ENCODE data around the gene GPR84. TPM values are rescaled to one million over a fixed set of nuclear protein-coding genes. Genes with fewer than 3 reads are reported as not detected.

Gene GPR84
- total and polyA plus RNA-seq, 9 of the 15 experiments (the other 6 are each of a cell fraction or from before 2014, with no cell fraction given), result 0.07 to 0.18 (median 0.11) TPM; not detected in 5

DNA sequence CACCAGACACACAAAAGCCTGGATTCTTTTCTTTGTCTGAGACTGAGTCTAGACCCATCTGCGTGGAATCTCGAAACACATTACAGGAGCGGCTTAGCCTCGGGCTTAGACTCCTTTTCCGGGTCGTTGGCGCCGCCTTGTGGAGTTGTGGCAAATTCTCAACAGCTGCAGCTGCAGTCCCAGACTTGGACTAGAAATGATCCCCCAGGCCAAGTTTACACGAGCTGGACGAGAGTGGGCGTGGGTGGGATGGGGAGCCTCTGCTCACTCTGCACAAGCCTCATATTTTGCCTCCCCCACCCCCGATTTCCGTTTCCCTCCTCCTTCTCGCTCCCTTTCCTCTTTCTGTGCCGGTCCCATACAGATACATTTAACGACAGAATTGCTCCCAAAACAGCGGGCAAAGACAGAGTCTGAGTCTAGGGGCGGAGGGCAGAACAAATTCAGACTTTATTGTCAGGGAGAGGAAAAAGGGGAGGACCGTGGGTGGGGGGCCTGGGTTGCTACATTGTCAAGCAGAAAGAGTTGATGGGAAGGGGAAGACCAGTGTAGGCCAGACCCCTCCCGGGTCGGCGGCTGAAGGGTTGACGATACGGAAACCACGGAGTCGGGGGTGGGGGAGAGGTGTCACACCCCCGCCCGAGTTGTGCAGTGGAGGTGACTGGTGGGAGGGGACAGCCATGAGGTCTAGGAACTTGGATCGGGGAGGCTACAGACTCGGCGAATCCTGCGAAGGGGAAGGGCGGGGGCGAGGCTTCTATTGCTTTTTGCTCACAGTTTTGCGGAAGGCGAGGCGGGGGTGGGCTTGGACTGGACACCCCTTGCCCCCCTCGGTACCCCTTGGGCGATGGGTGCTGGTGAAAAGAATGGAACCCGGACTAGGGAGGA is 4.7 kb upstream of the GPR84 start (continued):
- TF ChIP-seq RBM17 (IDR thresholded peaks at IDR 0.05; ENCODE audit: borderline replicate concordance, low read depth, low read length) (no peak), SOX6 (IDR thresholded peaks at IDR 0.05) (no peak), ZC3H11A (IDR thresholded peaks at IDR 0.05; ENCODE audit: low read depth, low read length) (no peak; the same call in 1 of the 2 replicates), DACH1 (IDR thresholded peaks at IDR 0.05; ENCODE audit: partially characterized antibody) (peak; percentile 31), CREBBP (IDR thresholded peaks at IDR 0.05; ENCODE audit: low read depth, low read length) (no peak), HDAC8 (tag; IDR thresholded peaks at IDR 0.05) (no peak), TBP (optimal IDR thresholded peaks at IDR 0.05; ENCODE audit: low read depth, low read length) (no peak), ZBTB7A (IDR thresholded peaks at IDR 0.05; ENCODE audit: borderline replicate concordance, control insufficient read depth, low read depth, low read length) (peak; percentile 83), STAT5B (CRISPR knock-in tag; IDR thresholded peaks at IDR 0.05) (no peak), THAP12 (CRISPR knock-in tag; IDR thresholded peaks at IDR 0.05) (no peak), HNRNPL (IDR thresholded peaks at IDR 0.05; ENCODE audit: low read depth, low read length) (no peak), HDAC1 (IDR thresholded peaks at IDR 0.05) (peak in 1 of 2 experiments; percentile 82; a peak in 2 of 4 replicates), PCBP2 (IDR thresholded peaks at IDR 0.05; ENCODE audit: low read depth, low read length, poor library complexity, severe bottlenecking) (no peak), HEY1 (CRISPR knock-in tag; IDR thresholded peaks at IDR 0.05; ENCODE audit: borderline replicate concordance) (no peak), USF1 (CRISPR knock-in tag; IDR thresholded peaks at IDR 0.05) (no peak), SP2 (IDR thresholded peaks at IDR 0.05; ENCODE audit: extremely low read depth, low read depth, low read length, poor library complexity, severe bottlenecking) (no peak), PHTF2 (CRISPR knock-in tag; IDR thresholded peaks at IDR 0.05) (no peak), TOE1 (IDR thresholded peaks at IDR 0.05; ENCODE audit: borderline replicate concordance) (peak; percentile 80), TOE1 (CRISPR knock-in tag; IDR thresholded peaks at IDR 0.05; ENCODE audit: borderline replicate concordance, low read depth) (no peak)
- TF ChIP-seq, protein P1, sequence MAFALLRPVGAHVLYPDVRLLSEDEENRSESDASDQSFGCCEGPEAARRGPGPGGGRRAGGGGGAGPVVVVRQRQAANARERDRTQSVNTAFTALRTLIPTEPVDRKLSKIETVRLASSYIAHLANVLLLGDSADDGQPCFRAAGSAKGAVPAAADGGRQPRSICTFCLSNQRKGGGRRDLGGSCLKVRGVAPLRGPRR (CRISPR knock-in tag; IDR thresholded peaks at IDR 0.05), result no peak
- TF ChIP-seq, protein P2, sequence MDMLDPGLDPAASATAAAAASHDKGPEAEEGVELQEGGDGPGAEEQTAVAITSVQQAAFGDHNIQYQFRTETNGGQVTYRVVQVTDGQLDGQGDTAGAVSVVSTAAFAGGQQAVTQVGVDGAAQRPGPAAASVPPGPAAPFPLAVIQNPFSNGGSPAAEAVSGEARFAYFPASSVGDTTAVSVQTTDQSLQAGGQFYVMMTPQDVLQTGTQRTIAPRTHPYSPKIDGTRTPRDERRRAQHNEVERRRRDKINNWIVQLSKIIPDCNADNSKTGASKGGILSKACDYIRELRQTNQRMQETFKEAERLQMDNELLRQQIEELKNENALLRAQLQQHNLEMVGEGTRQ (CRISPR knock-in tag; IDR thresholded peaks at IDR 0.05), result no peak
- TF ChIP-seq, protein P3, sequence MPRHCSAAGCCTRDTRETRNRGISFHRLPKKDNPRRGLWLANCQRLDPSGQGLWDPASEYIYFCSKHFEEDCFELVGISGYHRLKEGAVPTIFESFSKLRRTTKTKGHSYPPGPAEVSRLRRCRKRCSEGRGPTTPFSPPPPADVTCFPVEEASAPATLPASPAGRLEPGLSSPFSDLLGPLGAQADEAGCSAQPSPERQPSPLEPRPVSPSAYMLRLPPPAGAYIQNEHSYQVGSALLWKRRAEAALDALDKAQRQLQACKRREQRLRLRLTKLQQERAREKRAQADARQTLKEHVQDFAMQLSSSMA (CRISPR knock-in tag; IDR thresholded peaks at IDR 0.05), result no peak

Data from K562 (cell line).